Measurements from ENCODE around the gene ATP6V0A4.

- TF ChIP-seq CTCF (IDR thresholded peaks at IDR 0.05; ENCODE audit: insufficient read depth, low read length, poor library complexity, severe bottlenecking) = no peak
- no peak for TF ChIP-seq EZH2phosphoT487 (conservative IDR thresholded peaks at IDR 0.05; ENCODE audit: low read length)
Measured at GRCh38 chr7:138822867-138823535, 25.0 kb upstream of the ATP6V0A4 start.
